ES-I3 (cell line): Measurements from ENCODE around the gene OR5P2.
"Not testable (repeated sequence)": the region's sequence is repeated elsewhere in the genome, so short reads cannot be mapped to it uniquely, and the experiment has no call there.

ENCODE experiments used
- H3K36me3 ChIP-seq: 2 replicates; pipeline ENCODE4 v1.6.1; 2013; ENCODE audit warnings: mild to moderate bottlenecking, low read length, control low read depth, moderate library complexity; ENCODE audit not compliant: insufficient read depth
- H3K4me1 ChIP-seq: 2 replicates; pipeline ENCODE4 v1.6.1; 2013; ENCODE audit warnings: mild to moderate bottlenecking, control low read depth, low read length; ENCODE audit not compliant: insufficient read depth
- H3K9ac ChIP-seq: 2 replicates; pipeline ENCODE4 v1.6.1; 2013; ENCODE audit warnings: low read depth, mild to moderate bottlenecking, low read length, moderate library complexity
- H3K9me3 ChIP-seq: 2 replicates; pipeline ENCODE4 v1.6.1; 2013; ENCODE audit warnings: mild to moderate bottlenecking, low read length, moderate library complexity; ENCODE audit not compliant: control insufficient read depth, insufficient read depth

The OR5P2 gene, protein sequence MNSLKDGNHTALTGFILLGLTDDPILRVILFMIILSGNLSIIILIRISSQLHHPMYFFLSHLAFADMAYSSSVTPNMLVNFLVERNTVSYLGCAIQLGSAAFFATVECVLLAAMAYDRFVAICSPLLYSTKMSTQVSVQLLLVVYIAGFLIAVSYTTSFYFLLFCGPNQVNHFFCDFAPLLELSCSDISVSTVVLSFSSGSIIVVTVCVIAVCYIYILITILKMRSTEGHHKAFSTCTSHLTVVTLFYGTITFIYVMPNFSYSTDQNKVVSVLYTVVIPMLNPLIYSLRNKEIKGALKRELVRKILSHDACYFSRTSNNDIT

DNA sequence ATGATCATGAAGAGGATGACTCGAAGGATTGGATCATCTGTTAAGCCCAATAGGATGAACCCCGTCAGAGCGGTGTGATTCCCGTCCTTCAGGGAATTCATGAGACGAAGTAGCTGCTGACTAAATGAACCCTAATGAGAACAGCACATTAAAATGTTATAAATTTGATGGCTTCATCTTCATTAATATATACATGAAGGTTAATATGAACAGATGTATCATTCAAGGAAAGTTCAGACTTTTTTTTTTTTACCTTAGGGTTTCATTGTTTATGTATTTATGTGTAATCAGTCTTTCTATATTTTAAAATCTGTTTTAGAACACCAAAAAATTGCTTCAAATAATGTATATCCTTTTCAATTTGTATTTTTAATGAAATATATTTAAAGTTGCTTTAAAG is at the start of gene OR5P2:
Gene OR5P2 (minus strand): TSS at position 101 of the 400 bp plus-strand sequence. CDS start 0 bp downstream, at position 101.
- Histone ChIP-seq H3K9ac (no peak within 1 kb of the TSS), H3K4me1 (no peaks in the 10 kb centered on the region), H3K36me3 (no peaks in the 10 kb centered on the region), H3K9me3 (no peaks in the 10 kb centered on the region)

DNA sequence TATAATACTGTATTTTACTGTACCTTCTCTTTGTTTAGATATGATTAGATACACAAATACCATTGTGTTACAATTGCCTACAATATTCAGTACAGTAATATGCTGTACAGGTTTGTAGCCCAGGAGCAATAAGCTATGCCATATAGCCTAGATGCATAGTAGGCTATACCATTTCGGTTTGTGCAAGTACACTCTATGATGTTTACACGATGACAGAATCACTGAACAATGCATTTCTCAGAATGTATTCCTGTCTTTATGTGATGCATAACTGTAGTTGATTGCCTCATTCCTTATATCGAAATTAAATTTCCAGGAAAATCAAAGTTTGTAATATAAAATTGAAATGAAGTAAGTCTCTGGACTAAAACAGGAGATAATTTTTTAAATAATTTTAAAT is 49.3 kb upstream of the OR5P2 start:
- H3K9ac ChIP-seq: no peak overlapping the region
- no peaks in the 10 kb centered on the region for H3K4me1 ChIP-seq
- H3K9me3 ChIP-seq: no peaks in the 10 kb centered on the region
- H3K36me3 ChIP-seq: no peaks in the 10 kb centered on the region

DNA sequence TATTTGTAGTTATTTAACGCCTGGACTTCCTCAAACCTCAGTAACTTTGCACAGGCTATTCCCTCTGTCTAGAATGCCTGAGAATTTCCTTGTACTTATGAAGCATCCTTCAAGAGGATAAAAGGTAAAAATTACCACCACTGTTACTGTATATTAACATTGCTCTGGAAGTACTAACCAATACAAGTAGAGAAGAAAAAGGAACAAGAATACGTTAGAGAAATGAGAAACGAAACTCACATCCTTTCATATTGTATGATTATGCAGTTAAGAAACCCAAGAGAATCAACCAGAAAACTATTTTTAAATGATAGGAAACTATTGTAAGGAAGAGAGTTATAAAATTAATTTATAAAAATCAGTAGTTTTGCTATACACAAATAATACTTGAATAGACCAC is 48.2 kb upstream of the OR5P2 start:
- Histone ChIP-seq H3K9me3 (no peaks in the 10 kb centered on the region), H3K9ac (no peak overlapping the region), H3K36me3 (no peaks in the 10 kb centered on the region), H3K4me1 (no peaks in the 10 kb centered on the region)

DNA sequence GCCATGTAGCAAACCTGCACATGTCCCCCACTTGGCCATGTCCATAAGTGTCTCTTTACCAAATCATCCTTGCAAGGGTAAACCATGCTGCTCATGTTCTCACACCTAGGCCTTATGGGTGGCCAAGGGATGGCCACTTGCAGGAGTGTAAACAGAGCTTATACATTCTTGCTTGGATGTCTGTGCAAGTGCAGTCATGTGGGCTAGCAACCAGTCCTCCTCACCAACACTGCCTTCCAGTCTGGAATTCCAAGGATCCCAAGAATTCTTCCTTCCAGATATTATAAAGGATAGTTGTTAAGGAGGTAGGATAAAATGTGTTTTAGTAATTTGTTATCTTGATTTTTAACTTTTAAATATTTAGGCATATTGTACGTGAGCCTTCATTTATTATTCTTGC is 47.8 kb upstream of the OR5P2 start:
- Histone ChIP-seq H3K36me3 (no peaks in the 10 kb centered on the region), H3K9ac (no peak overlapping the region), H3K9me3 (no peaks in the 10 kb centered on the region)

DNA sequence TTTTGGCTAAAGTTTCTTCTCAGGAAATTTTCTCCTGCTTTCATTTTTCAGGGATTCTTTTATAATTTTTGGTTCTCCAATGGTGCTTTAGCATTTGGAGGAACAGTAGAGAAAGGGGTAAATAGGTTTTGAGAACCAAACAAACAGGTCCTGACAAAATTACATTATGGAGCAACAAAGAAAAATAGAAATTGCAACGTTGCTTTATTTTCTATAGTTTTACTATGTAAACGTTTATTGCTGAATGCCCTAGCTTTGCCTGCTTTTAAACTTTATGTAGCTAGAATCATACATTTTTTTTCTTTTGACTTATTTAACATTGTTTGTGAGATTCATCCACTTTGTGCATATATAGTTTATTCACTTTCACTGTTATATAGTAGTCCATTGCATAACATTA is 43.8 kb upstream of the OR5P2 start:
- Histone ChIP-seq H3K9ac (no peak overlapping the region), H3K9me3 (no peaks in the 10 kb centered on the region), H3K4me1 (no peaks in the 10 kb centered on the region), H3K36me3 (no peaks in the 10 kb centered on the region)

More for the DNA sequence above, 47.8 kb upstream of the OR5P2 start:
- H3K4me1 ChIP-seq: no peaks in the 10 kb centered on the region

DNA sequence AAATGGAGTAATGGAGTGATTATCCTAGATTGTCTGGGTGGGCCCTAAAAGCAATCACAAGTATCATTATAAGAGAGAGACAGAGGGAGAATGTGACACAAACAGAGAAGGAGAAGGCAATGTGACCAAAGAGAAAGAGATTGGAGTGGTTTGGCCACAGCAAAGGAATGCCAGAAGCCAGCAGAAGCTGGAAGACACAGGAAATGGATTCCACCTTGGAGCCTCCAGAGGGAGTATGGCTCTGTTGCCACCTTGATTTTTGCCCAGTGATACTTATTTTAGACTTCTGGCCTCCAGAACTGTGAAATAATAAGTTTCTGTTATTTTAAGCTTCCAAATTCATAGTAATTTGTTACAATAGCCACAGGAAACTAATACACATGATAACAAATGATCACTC is 36.8 kb upstream of the OR5P2 start:
- H3K9ac ChIP-seq: no peak overlapping the region
- H3K36me3 ChIP-seq: no peaks in the 10 kb centered on the region
- H3K9me3 ChIP-seq: no peaks in the 10 kb centered on the region

DNA sequence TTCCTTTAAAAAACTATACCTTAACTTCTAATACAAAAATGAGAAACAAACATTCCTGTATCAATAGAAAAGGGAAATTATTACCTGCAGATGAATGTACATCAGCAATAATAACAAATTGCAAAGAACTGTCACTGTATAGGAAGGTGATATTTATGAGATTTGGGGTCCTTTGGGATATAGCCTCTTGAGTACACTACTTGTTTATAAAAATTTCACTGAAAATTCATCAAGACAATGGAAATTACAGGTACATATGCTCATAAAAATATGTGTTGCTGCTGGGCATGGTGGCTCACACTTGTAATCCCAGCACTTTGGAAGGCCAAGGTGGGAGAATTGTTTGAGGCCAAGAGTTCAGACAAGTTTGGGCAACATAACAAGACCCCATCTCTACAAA is 34.0 kb upstream of the OR5P2 start, which contains the start of gene OR5P3:
Gene OR5P3 (minus strand): TSS at position 101 of the 400 bp plus-strand sequence.
- Histone ChIP-seq H3K9ac (no peak within 1 kb of the TSS), H3K4me1 (no peaks in the 10 kb centered on the region; the same call in 1 of the 2 replicates)

More for the DNA sequence above, 36.8 kb upstream of the OR5P2 start:
- H3K4me1 ChIP-seq: no peaks in the 10 kb centered on the region; the same call in 1 of the 2 replicates

DNA sequence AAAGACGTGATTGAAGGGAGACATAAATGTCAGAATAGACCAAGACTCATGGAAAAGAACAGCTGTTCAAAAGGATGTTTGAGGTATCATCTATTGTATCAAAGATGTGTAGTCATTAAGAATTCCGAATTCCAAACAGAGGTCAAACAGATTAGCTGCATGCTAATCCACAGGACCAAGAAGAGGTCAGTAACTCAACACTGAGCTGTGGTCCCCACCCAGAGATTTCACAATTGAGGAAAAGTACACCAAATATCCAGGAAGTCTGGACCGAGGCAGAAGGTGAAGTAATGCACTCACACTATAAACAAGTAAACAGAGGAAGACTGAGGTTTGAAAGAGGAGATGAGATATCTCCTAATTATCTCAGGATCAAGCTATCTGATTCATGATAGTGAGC is 29.6 kb upstream of the OR5P2 start:
- no peaks in the 10 kb centered on the region for H3K9me3 ChIP-seq
- H3K36me3 ChIP-seq: no peaks in the 10 kb centered on the region
- no peak overlapping the region for H3K9ac ChIP-seq
- H3K4me1 ChIP-seq: no peaks in the 10 kb centered on the region

More for the DNA sequence above, 34.0 kb upstream of the OR5P2 start, which contains the start of gene OR5P3:
- Histone ChIP-seq H3K9me3 (no peaks in the 10 kb centered on the region), H3K36me3 (no peaks in the 10 kb centered on the region)

DNA sequence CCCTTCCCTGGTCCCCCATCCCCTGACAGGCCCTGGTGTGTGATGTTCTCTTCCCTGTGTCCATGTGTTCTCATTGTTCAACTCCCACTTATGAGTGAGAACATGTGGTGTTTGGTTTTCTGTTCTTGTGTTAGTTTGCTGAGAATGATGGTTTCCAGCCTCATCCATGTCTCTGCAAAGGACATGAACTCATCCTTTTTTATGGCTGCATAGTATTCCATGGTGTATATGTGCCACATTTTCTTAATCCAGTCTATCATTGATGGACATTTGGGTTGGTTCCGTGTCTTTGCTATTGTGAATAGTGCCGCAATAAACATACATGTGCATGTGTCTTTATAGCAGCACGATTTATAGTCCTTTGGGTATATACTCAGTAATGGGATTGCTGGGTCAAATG is 23.7 kb upstream of the OR5P2 start:
- not testable (repeated sequence) for H3K4me1 ChIP-seq, H3K36me3 ChIP-seq, H3K9me3 ChIP-seq, H3K9ac ChIP-seq

DNA sequence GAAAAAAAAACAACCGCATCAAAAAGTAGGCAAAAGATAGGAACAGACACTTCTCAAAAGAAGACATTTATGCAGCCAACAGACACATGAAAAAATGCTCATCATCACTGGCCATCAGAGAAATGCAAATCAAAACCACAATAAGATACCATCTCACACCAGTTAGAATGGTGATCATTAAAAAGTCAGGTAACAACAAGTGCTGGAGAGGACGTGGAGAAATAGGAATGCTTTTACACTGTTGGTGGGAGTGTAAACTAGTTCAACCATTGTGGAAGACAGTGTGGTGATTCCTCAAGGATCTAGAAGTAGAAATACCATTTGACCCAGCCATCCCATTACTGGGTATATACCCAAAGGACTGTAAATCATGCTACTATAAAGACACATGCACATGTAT is 18.2 kb upstream of the OR5P2 start:
- H3K9me3 ChIP-seq, H3K9ac ChIP-seq, H3K36me3 ChIP-seq, H3K4me1 ChIP-seq: not testable (repeated sequence)

DNA sequence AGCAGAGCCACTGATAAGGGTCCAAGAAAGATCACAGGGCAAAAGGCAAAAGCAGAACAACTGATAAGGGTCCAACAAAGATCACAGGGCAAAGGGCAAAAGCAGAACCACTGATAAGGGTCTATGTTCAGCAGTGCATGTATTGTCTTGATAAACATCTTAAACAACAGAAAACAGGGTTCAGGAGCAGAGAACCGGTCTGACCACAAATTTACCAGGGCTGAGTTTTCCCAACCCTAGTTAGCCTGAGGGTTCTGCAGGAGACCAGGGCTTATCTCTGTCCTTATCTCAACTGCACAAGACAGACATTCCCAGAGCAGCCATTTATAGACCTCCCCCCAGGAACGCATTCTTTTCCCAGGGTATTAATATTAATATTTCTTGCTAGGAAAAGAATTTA is 13.6 kb upstream of the OR5P2 start:
- H3K4me1 ChIP-seq, H3K9ac ChIP-seq, H3K9me3 ChIP-seq, H3K36me3 ChIP-seq: not testable (repeated sequence)

DNA sequence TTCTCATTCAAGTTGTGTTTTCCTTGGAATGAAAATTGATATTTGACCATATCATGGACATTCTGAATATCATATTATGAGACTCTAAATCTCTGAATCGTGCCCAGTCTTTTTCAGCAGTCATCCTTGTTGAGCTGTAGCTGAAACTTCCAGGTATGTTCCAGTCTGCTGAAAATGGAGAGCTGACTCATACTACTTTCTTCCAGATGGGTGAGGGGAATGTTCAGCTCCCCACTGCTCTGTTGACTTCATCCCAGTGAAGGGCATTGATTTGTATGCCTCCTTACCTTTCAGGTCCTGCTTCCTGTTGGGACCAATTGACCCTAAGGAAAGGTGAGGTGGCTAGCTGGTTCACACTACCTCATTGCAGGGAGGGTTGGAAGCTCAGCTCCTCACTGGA is 3.5 kb downstream of the OR5P2 start:
- Histone ChIP-seq H3K36me3 (no peaks in the 10 kb centered on the region), H3K9me3 (no peaks in the 10 kb centered on the region)

DNA sequence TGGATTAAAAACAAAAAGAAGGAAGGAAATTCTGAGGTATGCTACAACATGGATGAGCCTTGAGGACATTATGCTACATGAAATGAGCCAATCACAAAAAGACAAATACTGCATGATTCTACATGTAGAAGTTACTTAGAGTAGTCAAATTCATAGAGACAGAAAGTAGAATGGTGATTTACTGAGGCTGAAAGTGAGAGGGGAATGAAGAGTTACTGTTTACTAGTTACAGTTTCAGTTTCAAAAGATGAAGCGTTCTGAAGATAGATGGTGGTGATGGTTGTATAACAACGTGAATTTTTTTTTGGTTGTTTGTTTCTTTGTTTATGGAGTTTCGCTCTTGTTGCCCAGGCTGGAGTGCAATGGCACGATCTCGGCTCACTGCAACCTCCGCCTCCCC is 9.5 kb downstream of the OR5P2 start:
- no peaks in the 10 kb centered on the region; the same call in 1 of the 2 replicates for H3K9me3 ChIP-seq
- no peaks in the 10 kb centered on the region for H3K4me1 ChIP-seq
- no peak overlapping the region for H3K9ac ChIP-seq

More for the DNA sequence above, 3.5 kb downstream of the OR5P2 start:
- H3K4me1 ChIP-seq: no peaks in the 10 kb centered on the region
- no peak overlapping the region for H3K9ac ChIP-seq

DNA sequence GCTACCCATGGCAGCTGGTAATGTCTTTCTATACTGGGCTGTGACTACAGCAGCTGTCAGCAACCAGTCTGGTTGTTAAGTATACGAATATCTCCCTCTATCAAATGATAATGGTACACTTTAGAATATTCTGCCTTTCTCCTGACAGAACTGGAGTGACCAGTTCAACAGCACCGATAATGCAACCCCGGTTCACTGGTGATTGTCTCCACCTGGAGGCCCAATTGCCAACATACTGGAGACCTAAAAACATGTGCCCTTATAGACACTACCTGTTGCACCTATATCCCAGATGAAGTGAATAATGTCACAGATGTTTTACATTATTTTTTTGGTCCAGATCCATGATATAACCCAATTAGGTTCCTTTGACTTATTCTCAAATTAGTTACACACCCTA is 21.1 kb downstream of the OR5P2 start:
- no peak overlapping the region for H3K9ac ChIP-seq
- no peaks in the 10 kb centered on the region for H3K36me3 ChIP-seq
- H3K4me1 ChIP-seq: no peaks in the 10 kb centered on the region
- no peaks in the 10 kb centered on the region for H3K9me3 ChIP-seq

More for the DNA sequence above, 9.5 kb downstream of the OR5P2 start:
- no peaks in the 10 kb centered on the region for H3K36me3 ChIP-seq

DNA sequence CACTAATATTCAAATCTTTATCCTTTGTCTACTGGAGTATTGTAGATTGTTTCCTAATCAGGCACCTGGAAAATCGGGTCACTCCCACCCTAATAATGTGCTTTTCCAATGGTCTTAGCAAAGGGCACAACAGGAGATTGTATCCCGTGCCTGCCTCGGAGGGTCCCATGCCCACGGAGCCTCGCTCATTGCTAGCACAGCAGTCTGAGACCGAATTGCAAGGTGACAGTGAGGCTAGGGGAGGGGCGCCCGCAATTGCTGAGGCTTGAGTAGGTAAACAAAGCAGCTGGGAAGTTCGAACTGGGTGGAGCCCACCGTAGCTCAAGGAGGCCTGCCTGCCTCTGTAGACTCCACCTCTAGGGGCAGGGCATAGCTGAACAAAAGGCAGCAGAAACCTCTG is 32.4 kb downstream of the OR5P2 start:
- not testable (repeated sequence) for H3K9ac ChIP-seq, H3K9me3 ChIP-seq, H3K36me3 ChIP-seq, H3K4me1 ChIP-seq
